GM21360 (cell line): Measurements from ENCODE around the gene MMEL1.
"Not testable (repeated sequence)": the region's sequence is repeated elsewhere in the genome, so short reads cannot be mapped to it uniquely, and the experiment has no call there.

Experiments used
- ATAC-seq: cut with Tn5 transposase; IDR thresholded peaks from one replicate; pipeline ENCODE4 v1.9.1; 2021; ENCODE audit warnings: mild to moderate bottlenecking, moderate library complexity; ENCODE audit not compliant: unreplicated experiment

Gene MMEL1

DNA sequence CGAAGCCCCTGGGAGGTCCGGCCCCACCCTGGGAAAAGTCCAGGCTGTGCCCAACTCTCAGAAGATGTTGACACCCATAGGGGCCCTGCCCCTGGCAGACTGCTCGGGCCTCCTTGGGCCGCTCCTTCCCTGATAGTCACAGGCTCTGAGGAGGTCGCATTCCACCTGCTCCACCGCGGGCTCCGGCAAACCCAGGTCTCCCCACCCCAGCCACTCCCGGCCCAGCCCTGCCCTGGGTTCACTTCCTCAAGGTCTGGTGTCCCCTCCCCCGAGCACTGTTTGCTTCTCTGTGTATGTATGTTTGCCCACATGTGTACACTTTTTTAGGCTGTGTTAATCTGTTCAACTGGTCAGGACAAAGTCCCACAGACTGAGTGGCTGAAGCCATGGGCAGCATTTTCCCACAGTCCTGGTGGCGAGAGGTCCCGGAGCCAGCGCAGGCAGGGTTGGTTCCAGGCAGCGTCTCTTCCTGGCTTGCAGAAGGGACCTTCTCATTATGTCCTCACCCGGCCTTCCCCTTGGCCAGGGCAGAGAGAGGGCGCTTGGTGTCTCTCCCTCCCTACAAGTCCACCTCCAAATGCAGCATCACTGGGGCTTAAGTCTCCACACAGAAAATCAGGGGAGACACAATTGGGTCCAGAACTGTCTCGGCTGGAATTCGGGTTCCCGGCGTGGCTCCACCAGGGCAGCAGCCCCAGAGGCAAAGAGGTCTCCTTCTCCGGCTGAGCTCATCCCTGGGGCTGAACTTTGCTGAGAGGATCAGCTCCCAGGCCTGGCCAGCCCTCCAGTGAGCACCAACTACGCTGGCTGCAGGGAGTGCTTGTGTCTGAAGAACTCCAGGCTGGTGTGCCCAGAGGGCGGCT, 56.8 kb downstream of the MMEL1 start:
- ATAC-seq, result no peak

DNA sequence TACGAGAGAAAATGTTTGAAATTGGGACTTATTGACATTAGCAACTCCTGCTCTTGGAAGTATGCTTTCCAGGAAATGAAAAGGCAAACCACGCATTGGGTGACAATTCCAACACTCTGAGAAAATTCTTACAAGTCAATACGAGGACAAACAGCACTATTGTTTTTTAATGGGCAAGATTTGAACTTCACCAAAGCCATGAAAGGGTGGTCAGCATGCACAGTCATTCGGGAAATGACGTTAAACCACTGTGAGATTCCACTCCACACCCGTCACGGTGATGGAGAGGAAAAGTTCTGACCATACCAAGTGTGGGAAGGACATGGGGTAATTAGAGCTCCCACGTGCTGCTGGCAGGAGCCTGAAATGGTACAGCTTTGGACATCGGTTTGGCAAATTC, 58.5 kb downstream of the MMEL1 start:
- no peak for ATAC-seq

DNA sequence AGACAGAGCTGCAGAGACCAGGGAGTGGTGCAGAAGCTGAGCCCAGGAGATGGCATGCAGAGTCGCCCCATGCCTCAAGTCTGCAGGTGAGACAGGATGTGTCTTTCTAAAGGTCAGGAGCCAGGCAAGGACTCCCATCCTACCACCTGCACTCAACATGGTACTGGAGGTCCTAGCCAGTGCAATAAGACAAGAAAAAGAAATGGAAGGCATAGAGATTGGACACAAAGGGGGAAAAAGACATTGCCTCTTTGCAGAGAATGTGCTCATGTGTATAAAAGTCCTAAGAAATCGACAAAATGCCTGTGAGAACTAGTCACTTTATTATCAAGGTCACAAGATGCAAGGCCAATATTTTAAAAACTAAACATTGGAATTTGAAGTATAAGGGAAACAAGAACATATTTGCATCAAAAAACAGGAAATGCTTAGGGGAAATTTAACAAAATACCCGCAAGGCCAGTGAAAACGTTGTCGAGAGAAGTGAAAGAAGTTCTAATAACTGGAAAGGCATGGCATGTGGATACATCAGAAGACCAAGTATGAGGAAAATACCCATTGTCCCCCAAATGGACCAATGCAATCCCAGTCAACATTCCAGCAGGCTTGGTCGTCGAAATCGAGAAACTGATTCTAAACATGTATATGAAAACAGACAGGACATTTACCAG, 59.4 kb downstream of the MMEL1 start:
- no peak for ATAC-seq

DNA sequence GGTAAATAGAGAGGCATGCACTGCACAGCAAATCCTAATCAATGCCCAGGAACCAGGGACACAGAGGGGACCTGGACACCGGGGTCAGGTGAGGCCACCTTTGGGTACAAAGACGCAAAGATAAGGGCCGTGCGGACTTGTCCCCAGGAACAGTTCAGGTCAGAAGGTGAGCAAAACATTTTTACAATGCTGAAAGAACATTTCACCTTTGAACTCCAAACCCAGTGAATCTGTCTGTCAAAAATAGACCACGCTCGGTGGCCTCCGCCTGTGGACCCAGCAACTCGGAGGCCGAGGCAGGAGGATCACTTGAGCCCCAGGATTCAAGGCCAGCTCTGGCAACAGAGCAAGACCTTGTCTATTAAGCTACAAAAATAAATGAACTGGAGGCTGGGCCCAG, 61.5 kb downstream of the MMEL1 start:
- no peak for ATAC-seq

DNA sequence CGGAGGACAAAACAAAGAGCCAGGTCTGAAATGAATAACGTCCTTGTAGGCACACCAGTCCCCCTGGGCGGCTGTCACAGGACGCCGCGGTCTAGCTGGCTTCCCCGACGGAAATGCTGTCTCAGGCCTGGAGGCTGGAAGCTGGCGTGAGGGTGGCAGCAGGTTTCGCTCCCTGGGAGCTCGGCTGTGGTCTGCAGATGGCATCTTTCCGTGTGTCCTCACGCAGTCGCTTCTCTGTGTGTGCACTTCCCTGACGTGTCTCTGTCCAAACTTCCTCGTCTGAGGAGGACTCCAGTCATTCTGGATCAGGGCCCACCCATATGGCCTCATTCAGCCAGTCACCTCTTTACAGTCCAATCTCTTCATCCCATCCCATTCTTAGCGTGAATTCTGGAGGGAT, 62.5 kb downstream of the MMEL1 start:
- no peak for ATAC-seq

DNA sequence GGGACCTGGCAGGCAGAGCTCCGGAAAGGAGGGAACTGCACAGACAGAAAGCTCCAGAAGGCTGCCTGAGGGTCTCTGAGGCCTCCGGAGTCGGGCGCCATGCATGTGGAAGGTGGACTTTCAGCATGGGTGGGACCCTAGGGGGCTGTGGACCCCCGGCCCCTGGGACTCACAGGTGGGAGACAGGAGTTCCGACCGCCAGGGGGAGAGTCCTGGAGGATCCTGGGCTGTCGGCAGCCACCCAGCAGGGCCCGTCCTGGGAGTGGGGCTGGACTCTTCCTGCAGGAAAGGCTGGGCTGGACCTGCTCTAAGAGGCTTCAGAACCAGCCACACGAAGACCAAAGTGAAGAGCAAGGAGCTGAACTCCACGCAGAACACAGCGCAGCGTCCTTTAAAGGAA, 63.1 kb downstream of the MMEL1 start:
- ATAC-seq, result not testable (repeated sequence)

DNA sequence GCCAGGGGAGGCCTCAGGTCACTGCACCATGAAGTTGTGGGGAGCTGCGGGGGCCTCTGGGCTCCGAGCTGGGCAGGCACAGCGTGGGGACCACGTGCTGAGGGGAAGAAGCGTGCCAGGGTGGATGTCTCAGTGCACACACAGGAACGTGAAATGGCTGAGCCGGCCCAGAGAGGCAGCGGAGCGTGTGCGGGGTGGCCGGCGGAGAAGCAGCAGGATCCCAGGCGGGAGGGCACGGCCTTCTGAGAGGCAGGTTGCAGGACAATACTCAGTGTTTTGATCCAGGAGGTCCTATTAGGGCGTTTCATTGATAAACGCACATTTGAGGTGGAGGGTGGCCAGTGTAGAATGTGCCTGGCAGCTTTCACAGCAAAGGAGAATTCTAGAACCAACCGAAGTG, 63.8 kb downstream of the MMEL1 start:
- ATAC-seq, result no peak

DNA sequence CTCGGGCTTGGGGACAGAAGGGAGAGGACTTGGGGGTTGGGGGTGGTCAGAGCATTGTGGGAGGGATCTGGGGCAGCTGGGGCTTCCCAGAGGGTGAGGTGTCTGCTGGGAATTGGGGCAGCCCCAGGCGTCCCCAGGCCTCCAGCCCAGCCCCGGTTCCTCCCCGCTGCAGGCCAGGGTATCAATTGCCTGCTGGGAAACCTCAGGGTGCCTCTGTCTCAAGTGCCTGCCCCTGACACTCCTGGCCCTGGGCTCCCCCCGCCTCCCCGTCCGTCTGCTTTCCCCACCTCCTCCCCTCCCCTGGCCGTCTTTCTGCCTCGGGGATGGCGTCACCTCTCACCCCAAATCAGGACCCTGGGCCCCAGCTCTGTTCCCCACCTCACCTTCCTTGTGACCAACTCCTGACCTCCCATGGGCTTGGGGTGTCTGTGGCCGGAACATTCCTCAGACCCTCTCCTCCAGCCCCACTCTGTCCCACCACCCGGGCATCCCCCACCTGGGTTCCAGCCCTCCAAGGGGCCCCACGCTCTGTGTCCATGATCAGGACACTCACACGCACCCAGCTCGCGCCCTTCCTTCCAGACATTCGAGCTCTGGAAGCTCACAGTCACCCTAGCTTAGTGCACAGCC, 64.5 kb downstream of the MMEL1 start:
- not testable (repeated sequence) for ATAC-seq

DNA sequence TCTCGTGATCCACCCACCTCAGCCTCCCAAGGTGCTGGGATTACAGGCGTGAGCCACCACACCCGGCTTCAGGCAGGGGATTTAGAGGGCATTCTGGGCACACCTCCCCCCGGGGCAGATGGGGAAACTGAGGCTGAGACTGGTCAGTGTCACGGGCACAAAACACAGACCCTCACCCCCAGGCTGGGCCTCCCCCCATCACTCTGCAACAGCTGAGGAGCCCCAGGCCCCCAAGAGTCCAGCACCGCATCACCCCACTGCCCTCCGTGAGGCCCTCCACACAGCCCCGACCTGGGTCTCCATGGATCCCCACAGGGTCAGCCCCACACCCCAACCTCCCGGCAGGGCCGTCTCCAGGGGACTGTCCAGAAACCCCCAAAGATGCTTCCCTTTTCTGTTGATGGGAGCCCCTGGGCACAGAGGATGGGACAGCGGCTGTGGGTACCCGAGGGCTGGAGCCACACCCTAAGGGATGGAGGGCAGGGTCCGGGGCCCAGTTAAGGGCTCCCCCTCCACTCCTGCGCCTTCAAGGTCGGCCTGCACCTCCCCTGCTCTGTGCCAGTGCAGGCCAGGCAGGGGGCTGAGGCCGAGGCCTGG, 65.6 kb downstream of the MMEL1 start:
- ATAC-seq, result no peak

DNA sequence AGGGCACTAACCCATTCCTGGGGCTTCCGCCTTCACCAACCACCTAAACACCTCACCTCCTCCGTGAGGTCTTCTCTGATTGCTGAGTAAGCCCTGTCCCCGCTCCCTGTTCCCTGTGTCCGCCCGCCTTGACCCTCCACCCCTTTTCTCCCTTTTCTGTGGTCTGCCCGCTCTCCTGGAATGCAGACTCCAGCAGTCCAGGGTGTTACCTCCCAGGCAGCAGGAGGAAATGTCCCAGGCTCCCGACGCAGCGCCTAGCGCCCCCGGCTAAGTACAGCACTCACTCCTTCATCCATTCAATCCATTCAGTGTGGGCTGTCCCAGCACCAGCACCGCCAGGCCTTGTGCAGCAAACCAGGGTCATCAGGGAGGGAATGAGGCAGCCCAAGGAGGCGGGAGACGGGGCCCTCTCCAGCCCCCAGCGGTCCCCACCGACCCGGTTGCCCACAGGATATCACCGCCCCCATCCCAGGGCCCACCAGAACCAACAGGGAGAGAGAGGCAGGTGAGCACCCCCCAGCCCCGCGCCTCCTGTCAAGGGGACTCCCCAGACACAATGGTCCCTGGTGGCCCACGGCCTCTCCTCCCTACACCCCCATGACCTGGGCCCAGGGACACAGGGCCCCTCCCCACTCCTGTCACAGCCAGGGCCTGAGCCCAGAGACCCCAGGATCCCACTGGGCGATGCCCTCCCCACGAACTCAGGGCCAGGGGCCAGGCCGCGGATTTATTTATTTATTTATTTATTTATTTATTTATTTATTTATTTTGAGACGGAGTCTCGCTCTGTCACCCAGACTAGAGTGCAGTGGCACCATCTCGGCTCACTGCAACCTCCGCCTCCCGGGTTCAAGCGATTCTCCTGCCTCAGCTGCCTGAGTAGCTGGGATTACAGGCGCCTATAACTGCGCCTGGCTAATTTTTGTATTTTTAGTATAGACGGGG, 66.4 kb downstream of the MMEL1 start:
- ATAC-seq, result no peak

DNA sequence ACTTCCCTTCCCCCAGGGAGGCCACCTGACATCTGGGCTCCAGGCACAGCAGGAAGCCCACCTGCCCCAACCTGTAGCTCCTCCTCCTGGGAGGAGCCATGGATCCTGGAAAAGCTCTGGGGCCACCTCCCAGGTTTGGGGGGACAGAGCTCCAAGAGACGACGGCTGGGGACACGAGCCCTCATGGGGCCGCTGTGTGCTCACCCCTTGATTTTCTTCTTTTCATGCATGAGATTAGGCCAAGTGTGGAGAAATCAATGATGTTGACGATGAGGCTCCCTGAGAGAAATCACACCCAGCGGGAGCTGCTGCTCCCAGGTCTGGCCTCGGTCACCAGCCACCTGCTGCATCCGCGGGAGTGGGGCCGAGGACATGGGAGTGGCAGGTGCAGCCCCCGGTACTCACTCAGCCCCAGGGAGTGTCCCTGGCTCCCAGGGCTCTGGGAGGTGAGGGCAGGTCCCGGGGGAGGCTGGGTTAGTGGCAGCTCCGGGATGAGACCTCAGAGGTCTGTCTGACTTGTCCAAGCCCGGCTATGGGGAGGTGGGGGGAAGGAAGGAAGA, 67.9 kb downstream of the MMEL1 start:
- ATAC-seq, result no peak

DNA sequence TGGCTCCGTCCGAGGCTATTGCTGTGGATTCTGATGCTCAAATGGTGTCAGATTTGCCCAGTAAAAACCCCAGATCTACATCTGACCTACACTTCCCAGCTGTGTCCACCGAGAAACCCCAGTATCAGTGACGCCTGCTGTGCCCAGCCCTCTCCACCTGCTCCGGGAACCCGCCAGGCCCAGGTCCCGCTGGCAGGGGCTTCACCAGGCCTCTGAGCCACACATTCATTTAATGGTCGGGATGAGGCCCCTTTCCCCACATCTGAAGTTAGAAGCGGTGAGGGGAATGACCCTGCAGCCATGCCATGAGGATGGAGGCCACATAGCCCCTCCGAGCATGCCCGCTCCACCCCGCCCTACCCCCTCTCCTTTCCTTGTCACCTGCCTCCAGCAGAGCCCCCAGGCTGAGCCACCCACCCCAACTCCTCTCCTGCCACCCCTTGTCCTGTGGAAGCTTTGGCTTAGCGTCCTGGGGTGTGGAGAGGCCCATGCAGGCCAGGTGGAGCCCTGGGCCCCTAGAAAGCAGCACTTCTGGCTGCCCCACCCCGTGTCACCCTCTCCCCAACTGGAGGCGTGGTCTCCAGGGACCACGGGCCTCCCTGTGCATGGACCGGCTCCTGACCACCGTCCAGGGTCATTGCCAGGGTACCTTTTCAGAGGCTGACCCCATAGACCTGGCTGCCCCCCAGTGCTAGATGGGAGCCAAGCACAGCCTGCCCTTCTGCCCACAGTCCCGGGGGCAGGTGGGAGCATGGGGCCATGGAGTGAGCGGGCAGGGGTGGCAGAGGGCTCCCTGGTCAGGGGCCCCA, 68.6 kb downstream of the MMEL1 start:
- no peak for ATAC-seq

DNA sequence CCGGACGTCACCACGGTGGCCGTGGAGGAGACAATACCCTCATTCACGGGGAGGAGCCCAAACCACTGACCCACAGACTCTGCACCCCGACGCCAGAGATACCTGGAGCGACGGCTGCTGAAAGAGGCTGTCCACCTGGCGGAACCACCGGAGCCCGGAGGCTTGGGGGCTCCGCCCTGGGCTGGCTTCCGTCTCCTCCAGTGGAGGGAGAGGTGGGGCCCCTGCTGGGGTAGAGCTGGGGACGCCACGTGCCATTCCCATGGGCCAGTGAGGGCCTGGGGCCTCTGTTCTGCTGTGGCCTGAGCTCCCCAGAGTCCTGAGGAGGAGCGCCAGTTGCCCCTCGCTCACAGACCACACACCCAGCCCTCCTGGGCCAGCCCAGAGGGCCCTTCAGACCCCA, 69.6 kb downstream of the MMEL1 start:
- no peak for ATAC-seq

DNA sequence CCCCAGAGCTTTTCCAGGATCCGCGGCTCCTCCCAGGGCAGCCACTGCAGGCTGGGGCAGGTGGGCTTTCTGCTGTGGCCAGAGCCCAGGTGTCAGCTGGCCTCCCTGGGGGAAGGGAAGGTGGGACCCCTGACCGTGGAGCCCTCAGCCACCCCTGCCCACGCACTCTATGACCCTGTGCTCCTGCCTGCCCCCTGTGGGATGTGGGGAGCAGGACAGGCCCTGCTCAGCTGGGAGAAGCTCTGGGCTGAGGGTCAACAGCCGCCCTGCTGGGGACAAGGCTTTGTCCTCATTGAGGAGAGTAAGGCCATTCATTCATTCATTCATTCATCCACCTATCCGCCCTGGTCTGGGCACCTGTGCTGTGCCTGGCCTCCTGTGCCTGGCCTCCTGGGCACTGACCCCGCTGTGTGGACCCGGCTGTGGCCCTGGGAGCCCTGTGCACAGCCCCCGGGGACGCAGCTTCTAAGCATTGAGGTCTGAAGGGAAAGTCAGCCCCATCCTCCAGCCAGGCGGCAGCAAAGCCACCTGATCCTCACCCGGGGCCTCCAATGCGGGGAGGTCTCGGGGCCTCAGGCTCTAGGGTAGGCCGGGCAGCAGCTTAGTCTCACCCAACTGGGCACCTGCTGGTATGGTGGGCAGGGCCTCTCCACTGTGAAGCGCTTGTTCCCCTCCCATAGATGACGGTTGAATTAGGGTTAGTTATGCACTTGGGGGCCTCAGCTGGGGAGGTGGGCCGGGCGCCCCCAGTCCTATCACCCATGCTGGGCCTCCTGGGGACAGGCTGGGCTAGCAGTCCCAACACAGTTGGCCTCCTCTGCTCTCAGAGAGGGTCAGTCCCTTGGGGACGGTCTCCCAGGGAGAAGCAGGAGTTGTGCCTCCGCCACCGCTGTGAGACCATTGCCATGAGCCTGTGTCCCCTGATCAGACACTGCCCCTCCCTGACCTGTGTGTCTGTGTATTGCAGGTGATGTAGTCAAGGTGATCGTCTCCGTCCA, 70.6 kb downstream of the MMEL1 start:
- ATAC-seq, result no peak

DNA sequence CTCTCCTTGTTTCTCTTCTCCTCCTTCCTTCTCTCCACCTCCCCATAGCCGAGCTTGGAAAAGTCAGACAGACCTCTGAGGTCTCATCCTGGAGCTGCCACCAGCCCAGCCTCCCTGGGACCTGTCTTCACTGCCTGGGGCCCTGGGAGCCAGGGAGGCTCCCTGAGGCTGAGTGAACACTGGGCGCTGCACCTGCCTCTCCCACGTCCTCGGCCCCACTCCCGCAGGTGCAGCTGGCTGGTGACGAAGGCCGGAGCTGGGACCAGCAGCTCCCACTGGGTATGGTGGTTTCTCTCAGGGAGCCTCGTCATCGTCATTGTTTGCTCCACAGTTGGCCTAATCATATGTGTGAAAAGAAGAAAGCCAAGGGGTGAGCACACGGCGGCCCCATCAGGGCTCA, 71.4 kb downstream of the MMEL1 start:
- no peak for ATAC-seq

DNA sequence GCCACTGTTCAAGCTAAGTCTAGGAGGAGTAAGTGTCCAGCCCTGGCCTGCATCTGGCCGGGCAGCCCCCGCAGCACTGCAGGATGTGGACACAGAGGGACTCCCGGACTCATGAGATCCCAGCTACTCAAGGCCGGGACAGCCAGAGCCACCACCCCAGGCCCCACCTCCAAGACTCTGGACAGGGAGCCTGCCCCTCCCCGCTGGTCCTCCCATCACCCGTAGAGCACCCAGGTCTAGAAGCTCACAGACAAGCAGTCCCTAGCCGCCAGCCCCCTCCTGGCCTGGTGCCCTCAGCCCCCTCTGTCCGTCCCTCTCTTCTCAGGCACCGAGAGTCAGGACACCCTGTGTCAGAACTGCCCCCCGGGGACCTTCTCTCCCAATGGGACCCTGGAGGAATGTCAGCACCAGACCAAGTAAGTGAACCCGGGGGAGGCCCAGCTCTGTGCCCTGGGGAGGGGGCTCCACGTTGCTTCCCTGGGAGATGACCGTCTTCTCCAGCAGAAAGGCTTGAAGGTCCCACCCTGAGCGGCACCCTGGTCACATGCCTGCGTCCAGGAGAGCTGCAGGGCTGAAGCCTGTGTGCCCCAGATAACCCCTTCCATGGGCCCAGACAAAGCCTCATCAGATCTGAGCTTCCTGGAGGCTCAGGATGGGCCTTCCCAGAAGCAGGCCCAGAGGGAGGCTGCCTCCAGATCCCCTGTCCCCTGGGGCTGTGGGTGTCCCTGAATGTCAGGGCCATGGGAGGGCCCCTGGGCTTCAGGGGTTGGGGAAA, 72.3 kb downstream of the MMEL1 start:
- no peak for ATAC-seq

DNA sequence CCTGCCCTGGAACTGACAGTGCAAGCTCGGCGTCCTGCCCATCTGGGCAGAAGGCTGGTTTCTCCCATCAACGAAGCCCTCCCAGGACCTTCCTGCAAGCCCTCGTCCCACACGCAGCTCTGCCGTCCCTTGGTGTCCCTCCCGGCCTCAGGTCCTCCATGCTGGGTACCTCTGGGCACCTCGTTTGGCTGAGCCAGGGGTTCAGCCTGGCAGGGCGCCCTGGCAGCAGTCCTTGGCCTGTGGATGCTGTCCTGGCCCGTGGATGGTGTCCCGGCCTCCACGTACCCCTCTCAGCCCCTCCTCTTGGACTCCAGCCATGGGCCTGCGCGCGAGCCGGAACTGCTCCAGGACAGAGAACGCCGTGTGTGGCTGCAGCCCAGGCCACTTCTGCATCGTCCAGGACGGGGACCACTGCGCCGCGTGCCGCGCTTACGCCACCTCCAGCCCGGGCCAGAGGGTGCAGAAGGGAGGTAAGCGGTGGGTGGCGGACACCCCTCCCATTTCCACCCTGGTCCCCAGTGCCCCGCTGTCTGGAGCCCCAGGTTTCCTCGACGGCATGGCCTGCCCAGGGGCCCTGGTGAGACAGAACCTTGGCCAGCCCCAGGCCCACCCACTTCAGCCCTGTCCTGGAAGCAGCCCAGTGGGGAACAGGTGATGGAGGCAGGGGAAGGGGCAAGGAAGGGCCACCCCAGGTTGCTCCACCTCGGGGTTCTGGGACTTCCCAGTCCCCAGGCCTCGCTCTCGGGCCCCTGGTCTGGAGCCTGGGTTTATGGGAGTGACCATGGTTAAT, 73.1 kb downstream of the MMEL1 start:
- no peak for ATAC-seq
